Skin of body (tissue), 2 donors: ENCODE data around the gene KRT78. TPM values are rescaled to one million over a fixed set of nuclear protein-coding genes. Genes with fewer than 3 reads are reported as not detected.
"Not testable (repeated sequence)": the region's sequence is repeated elsewhere in the genome, so short reads cannot be mapped to it uniquely, and the experiment has no call there.

ENCODE experiments used
- DNase-seq: peaks from one replicate; lab custom pipeline; 2025; lab: John Stamatoyannopoulos, UW
- total RNA-seq: library from RNA; depleted of rRNA; stranded (reverse); fragments of >200 nt; gene quantifications from one replicate; pipeline ENCODE4 v1.2.3, GENCODE V29; 2014

KRT78 gene
- total RNA-seq, 1 donor from 2014 or later: 13.7 TPM

GRCh38 chr12:52871291-52872039 lies 22.7 kb upstream of the KRT78 start:
- DNase-seq: peak; percentile 79

DNA sequence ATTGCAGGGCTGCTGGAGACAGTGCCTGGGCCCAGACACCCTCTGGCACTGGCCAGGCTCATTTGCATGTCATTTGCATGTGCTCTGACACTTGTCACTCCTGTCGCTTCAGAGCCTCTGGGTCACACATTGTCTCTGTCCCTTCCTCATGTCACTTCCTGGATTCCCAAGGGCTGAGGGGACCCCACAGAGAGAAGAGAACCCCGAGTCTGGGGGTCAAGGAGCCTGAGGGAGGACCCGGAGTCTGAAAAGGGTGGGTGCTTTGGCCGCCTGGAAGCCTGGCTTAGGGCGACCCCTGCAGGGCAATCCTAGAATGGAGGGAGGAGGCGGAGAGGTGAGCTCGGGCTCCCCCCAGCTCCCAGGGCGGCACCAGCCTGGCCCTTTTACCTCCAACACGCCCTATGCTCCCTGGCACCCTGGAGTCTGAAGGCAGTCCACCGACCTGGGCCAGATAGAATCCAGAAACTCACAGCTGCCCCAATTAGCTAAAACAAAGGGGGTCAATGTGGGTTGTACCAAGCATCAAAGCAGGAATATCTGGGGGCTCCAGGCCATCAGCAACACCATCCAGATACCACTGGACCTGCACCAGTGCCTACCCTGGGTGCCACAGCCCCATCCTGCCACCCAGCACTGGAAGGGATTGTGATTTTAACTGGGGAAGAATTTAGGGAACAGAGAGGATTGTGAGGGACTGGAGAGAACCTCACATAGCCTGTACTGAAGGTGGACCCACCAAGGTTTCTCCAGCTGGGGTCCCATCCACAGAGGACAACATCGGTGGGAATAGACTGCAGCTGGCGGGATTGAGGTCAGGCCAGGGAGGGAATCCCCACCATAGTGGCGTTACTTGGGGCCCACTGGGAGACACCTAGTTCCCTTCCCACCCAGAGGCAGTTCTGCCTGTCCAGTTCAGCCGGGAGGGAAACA lies 21.8 kb upstream of the KRT78 start:
- no peak for DNase-seq

DNA sequence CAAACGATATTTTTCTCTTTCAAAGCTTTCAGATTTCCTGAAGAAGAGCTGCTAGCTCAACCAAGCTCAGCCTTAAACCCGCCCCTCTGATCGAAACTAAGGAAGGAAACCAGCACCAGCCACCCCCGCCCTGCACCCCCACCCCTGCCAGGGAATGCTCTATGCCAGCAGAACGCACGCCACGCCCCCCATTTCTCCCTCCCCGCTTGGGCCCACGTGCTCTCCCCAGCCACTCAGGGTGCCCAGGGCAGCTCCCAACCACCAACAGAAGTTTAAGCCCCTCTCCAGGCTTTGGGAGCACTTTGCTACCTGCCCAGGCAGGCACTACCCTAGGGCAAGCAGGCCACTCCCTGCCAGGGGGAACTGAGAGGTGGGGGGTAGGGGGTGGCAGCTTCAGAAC lies 18.8 kb upstream of the KRT78 start:
- peak; percentile 36 for DNase-seq

DNA sequence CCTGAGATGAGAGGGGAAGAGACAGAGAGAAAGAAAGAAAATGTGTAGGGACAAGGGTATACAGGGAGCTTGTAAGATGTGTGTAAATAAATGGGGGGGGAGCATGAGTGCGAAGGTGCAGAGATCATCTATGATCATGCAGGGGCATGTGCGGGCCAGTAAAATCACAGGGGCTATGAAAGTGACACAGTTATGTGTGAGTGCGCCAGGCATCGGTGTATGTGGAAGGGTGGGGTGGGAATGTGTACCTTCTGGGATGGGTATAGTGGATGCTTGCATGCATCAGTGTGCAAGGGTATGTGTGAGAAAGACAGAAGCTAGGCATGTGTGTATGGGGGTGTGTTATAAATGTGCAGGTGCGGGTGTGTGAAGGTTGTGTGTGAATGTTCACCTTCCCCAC lies 18.4 kb upstream of the KRT78 start:
- DNase-seq: no peak

DNA sequence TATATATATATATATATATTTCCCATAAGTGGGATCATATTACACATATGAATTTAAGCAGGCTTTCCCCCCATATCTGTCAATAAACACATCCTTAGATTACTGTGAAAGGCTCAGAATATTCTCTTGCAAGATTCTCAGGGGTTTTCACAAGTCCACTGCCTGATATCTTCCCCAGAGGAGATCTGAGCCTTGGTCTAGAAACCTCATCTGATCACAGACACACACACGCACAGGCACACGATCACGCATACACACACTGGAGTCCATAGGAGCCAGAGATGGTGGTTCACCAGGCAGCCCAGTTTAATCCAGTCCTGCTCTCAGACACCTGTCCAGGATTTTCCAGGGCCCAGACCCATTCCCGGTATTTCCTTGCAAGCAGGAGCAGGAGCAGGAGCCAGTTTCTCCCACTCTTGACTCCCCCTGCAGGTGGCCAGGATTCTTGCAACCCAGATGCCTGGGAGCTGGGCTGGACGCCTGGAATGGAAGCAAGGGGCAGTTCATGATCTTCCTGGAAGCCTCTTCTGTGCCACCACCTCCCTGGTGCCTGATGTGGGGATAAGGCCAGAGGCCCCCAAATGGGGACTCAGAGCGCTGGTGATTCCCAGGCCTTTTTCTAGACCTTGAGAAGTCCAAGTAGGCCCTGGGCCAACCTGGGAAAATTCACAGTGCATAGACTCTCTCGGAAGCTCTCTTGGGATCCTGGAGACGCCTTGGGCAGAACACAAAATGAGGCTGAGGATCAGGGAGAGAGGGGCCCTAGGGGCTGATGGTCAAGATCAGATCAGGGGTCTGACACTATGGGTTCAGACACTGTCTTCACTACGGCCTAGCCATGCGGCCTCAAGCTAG lies 16.5 kb upstream of the KRT78 start:
- DNase-seq: peak; percentile 43

GRCh38 chr12:52862023-52862422 lies 13.2 kb upstream of the KRT78 start:
- DNase-seq: no peak

GRCh38 chr12:52861511-52861910 lies 12.7 kb upstream of the KRT78 start:
- no peak for DNase-seq

GRCh38 chr12:52860102-52860823 lies 11.5 kb upstream of the KRT78 start:
- peak; percentile 35 for DNase-seq

GRCh38 chr12:52857500-52857899 lies 8.7 kb upstream of the KRT78 start:
- DNase-seq: no peak

DNA sequence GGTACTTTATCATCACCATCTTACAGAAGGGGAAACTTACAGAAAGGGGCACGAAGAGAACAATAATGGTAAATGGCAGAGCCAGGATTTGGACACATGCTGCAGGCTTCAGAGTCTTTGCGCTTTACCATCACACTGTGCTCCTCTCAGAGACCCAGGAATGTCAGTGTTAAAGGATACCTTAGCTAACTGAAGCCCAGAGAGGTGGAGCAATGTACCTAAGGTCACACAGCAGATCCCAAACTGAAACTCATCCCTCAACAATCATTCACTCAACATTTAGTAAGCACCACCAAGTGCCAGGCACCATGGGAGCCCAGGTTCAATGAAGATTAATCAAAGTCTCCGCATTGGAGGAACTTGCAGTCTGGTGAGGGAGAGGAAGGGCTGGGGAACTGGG lies 8.0 kb upstream of the KRT78 start:
- no peak for DNase-seq

DNA sequence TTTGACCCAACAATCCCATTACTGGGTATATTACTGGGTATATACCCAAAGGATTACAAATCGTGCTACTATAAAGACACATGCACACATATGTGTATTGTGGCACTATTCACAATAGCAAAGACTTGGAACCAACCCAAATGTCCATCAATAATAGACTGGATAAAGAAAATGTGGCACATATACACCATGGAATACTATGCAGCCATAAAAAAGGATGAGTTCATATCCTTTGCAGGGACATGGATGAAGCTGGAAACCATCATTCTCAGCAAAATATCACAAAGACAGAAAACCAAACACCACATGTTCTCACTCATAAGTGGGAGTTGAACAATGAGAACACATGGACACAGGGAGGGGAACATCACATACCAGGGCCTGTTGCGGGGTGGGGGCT lies 7.3 kb upstream of the KRT78 start:
- DNase-seq: not testable (repeated sequence)

DNA sequence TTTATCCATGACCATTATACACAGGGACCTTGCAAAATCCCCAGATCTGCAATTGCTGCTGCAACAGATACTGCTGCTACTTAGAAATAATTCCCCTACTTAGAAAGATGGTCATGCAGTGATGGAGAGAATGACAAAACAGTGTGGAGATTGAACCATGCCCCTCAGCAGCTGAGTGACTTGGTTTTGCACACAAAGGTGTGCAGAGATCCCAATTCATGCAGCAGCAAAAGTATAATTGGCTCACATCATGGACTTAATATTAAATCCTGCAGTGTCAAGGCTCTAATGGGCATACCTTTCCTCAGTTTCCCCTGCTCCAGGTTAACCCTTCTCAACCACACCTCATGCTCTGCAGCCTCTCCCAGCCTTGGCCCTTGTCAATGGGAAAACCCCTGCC lies 3.0 kb upstream of the KRT78 start:
- no peak for DNase-seq

DNA sequence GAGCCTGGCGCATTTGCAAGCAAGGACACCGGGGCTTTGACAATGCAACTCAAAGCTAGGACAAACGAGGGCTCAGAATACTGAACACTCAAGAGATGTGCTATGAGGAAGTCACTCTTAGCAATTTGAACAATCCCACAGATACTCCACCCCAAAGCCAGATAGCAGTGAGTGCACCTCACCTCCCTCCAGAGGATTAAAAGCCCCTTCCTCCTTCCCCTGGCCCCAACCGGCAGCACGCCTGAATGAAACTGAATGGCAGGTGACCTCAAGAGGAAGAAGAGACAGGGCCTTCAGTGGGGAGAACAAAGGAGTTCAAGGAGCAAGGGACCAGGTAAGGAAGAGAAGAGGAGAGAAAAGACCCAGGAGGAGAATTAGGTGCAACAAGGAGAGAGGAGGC lies 1.9 kb upstream of the KRT78 start:
- no peak for DNase-seq

- no peak for DNase-seq
Observed at GRCh38 chr12:52849511-52849910, 717 bp upstream of the KRT78 start.

- DNase-seq: no peak
Observed at GRCh38 chr12:52847335-52848102, 1.3 kb downstream of the KRT78 start.

DNA sequence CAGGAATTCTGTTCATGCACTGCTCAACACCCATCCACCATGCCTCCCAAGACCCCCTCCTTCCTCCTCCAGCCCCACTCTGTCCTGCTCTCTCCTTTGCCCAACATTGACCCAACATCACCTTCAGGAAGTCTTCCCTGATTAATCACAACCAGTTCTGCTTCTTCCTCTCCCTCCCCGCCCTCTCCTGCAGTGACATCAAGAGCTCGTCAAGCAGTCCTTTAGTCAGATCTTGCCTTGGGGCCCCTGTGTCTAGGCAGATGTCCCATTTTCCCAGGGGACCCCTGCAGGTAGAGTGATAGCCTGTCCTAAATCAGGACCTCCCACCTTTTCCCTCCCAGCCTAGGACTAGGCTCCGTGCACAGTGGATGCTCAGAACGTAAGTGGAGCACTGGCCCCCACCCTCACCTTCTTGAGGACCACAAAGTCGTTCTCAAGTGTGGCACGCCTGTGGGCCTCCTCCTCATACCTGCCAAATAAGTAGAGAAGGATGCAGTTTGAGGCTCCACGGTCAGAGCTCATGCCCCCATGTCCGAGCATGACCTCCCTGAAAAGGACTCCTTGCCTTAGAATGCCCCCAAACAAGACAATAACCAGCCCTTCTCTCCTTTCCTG lies 2.3 kb downstream of the KRT78 start:
- no peak for DNase-seq

- DNase-seq: no peak
Observed at GRCh38 chr12:52845946-52846345, 2.8 kb downstream of the KRT78 start.

DNA sequence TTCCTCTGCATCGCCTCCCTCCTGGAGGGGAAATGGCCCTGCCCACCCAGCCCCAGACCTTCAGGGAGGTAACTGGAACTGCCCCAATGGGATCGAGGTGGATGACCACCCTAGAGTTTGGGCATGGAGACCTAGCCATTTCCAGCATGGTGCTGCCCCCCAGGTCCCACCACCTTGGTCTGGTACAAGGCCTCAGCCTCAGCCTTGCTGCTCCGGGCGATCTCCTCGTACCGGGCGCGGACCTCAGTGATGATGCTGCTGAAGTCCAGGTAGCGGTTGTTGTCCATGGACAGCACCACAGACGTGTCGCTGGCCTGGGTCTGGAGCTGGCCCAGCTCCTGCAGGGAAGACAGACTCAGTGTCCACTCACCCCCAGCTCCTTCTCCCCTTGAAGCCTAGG lies 4.4 kb downstream of the KRT78 start:
- DNase-seq: no peak

- no peak for DNase-seq
Observed at GRCh38 chr12:52839436-52840105, 9.2 kb downstream of the KRT78 start.
